HUES64 (cell line): ENCODE measurements around the gene ALOX5AP.

Source experiments
- H3K27ac ChIP-seq: 2 replicates; pipeline ENCODE4 v1.7.0; 2013; ENCODE audit warnings: low read depth, low read length, inconsistent platforms
- H3K27me3 ChIP-seq: 2 replicates; pipeline ENCODE4 v1.6.1; 2013; ENCODE audit warnings: mild to moderate bottlenecking, low read length; ENCODE audit not compliant: insufficient read depth
- H3K36me3 ChIP-seq: 2 replicates; pipeline ENCODE4 v1.6.1; 2013; ENCODE audit warnings: mild to moderate bottlenecking, low read length; ENCODE audit not compliant: insufficient read depth
- H3K4me1 ChIP-seq: 2 replicates; pipeline ENCODE4 v1.6.1; 2013; ENCODE audit warnings: mild to moderate bottlenecking, low read length, moderate library complexity; ENCODE audit not compliant: insufficient read depth
- H3K4me3 ChIP-seq: 2 replicates; pipeline ENCODE4 v1.5.1; 2013; ENCODE audit warnings: mild to moderate bottlenecking, low read length, moderate library complexity
- H3K9ac ChIP-seq: 2 replicates; pipeline ENCODE4 v1.6.1; 2013; ENCODE audit warnings: mild to moderate bottlenecking, low read depth, low read length
- H3K9me3 ChIP-seq: 2 replicates; pipeline ENCODE4 v1.6.1; 2013; ENCODE audit warnings: low read depth, low read length; ENCODE audit not compliant: insufficient read depth
- WGBS: fragments of 150-250, 120-280 bp; methylation state at CpG from one replicate; pipeline ENCODE4 v1.1.7; 2013; ENCODE audit warnings: missing lambda C conversion rate; 5-methylcytosine and 5-hydroxymethylcytosine counted together

ALOX5AP gene

GRCh38 chr13:30700364-30700763 is 35.0 kb upstream of the ALOX5AP start:
- H3K36me3 ChIP-seq = no peaks in the 10 kb centered on the region
- H3K4me3 ChIP-seq = no peak overlapping the region
- WGBS = 88% methylated on average over 5 of the region's 5 CpGs
- peaks cover 14% of the 10 kb centered on the region for H3K4me1 ChIP-seq
- no peak overlapping the region for H3K27ac ChIP-seq
- no peak overlapping the region for H3K9ac ChIP-seq
- H3K27me3 ChIP-seq = no peaks in the 10 kb centered on the region
- no peaks in the 10 kb centered on the region for H3K9me3 ChIP-seq

DNA sequence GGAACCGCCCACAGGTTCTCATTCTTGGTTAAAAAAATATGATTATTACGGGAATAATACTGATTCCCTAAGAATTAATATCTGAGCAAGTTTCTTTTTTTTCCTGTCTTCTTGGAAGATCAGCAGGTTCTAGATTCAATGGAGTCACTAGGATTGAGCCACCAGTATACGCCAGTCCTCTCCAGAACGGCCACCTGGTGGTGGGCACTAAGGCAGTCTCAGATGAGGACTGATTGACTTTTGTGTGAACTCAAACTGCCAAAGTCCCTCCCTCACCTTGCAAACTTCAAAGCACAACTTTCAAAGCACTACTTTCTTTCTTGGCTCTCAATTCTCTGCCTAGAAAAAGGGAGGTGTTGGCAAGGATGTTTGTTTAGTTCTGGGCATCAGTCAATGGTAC is 33.3 kb upstream of the ALOX5AP start:
- Histone ChIP-seq H3K27me3 (no peaks in the 10 kb centered on the region), H3K4me1 (no peaks in the 10 kb centered on the region), H3K4me3 (no peak overlapping the region), H3K9ac (no peak overlapping the region), H3K9me3 (no peaks in the 10 kb centered on the region), H3K36me3 (no peaks in the 10 kb centered on the region), H3K27ac (no peak overlapping the region)
- WGBS = 98% methylated on average over 4 of the region's 4 CpGs

GRCh38 chr13:30704596-30704995 is 30.7 kb upstream of the ALOX5AP start:
- no peak overlapping the region for H3K27ac ChIP-seq
- no peaks in the 10 kb centered on the region for H3K27me3 ChIP-seq
- H3K4me1 ChIP-seq = no peaks in the 10 kb centered on the region
- WGBS = 91% methylated on average over 6 of the region's 6 CpGs
- H3K4me3 ChIP-seq = no peak overlapping the region
- H3K36me3 ChIP-seq = no peaks in the 10 kb centered on the region
- no peaks in the 10 kb centered on the region for H3K9me3 ChIP-seq
- H3K9ac ChIP-seq = no peak overlapping the region

DNA sequence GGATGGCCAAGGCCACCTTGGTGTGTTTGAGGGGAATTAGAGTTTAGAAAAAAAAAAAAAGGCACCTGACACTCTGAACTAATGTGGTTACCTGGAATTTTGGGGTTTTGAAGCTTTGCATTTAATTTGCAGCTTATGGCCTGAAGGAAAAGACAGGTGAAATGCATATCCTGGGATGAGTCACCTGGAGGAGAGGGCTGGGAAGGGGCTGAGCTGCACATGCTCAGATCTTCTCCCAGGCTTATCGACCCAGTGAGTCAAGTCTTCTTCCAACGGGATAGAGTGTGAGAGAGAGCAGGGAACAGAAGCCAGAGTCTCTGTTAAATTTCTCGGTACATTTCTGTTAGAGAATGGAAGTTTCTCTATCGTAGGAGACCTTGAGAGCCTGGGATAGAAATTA is 29.7 kb upstream of the ALOX5AP start:
- no peaks in the 10 kb centered on the region for H3K4me1 ChIP-seq
- H3K27ac ChIP-seq = no peak overlapping the region
- no peak overlapping the region for H3K4me3 ChIP-seq
- no peaks in the 10 kb centered on the region for H3K9me3 ChIP-seq
- WGBS = 65% methylated on average over 4 of the region's 4 CpGs
- H3K9ac ChIP-seq = no peak overlapping the region
- H3K27me3 ChIP-seq = no peaks in the 10 kb centered on the region
- H3K36me3 ChIP-seq = no peaks in the 10 kb centered on the region

DNA sequence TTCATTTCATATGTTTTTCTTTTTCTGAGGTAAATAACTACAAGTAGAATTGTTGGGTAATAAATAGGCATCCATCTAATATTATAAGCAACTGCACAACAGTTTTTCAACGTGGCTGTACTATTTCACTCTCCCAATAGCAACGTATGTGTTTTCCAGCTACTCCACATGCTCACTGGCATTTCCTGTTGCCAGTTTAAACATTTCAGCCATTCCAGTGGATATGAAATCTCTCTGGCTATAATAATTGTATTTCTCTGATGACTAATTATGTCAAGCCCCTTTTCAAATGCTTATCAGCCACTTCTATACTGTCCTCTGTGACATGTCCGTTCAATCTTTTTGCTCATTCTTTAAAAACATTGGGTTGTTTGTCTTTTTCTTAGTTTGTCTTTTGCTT is 26.8 kb upstream of the ALOX5AP start:
- Histone ChIP-seq H3K4me1 (no peaks in the 10 kb centered on the region), H3K9ac (no peak overlapping the region), H3K27ac (no peak overlapping the region), H3K9me3 (no peaks in the 10 kb centered on the region), H3K27me3 (no peaks in the 10 kb centered on the region), H3K36me3 (no peaks in the 10 kb centered on the region), H3K4me3 (no peak overlapping the region)
- 82% methylated on average over 2 of the region's 3 CpGs for WGBS

DNA sequence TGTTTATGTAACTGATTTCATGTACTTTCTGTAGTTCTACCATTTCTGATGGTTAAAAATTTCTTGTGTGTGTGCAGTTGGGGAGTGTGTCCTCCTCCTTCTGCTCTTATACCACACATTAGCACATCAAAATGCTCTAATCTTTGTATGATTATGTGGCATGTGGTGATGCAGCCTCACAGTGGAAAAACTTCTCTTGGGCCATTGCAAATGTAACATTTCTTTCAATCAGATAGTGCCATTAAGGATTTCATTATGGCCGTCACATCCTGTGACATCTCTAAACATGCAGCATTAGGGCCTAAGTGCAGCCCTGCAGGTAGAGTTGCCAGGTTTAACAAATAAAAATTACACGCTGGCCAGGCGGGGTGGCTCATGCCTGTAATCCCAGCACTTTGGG is 24.9 kb upstream of the ALOX5AP start:
- Histone ChIP-seq H3K27me3 (no peaks in the 10 kb centered on the region), H3K36me3 (no peaks in the 10 kb centered on the region), H3K9ac (no peak overlapping the region), H3K4me1 (no peaks in the 10 kb centered on the region), H3K27ac (no peak overlapping the region), H3K9me3 (no peaks in the 10 kb centered on the region), H3K4me3 (no peak overlapping the region)
- 91% methylated on average over 3 of the region's 3 CpGs for WGBS

- 92% methylated on average over 4 of the region's 4 CpGs for WGBS
Observed at GRCh38 chr13:30711375-30711774, 24.0 kb upstream of the ALOX5AP start.

GRCh38 chr13:30711837-30712236 is 23.5 kb upstream of the ALOX5AP start:
- no peaks in the 10 kb centered on the region for H3K4me1 ChIP-seq
- WGBS = 94% methylated on average over 6 of the region's 6 CpGs
- no peak overlapping the region for H3K27ac ChIP-seq
- no peaks in the 10 kb centered on the region for H3K27me3 ChIP-seq
- H3K4me3 ChIP-seq = no peak overlapping the region
- no peak overlapping the region for H3K9ac ChIP-seq
- no peaks in the 10 kb centered on the region for H3K9me3 ChIP-seq
- H3K36me3 ChIP-seq = no peaks in the 10 kb centered on the region

More at GRCh38 chr13:30711375-30711774, 24.0 kb upstream of the ALOX5AP start:
- Histone ChIP-seq H3K36me3 (no peaks in the 10 kb centered on the region), H3K4me1 (no peaks in the 10 kb centered on the region), H3K9me3 (no peaks in the 10 kb centered on the region), H3K27ac (no peak overlapping the region), H3K27me3 (no peaks in the 10 kb centered on the region), H3K4me3 (no peak overlapping the region), H3K9ac (no peak overlapping the region)

DNA sequence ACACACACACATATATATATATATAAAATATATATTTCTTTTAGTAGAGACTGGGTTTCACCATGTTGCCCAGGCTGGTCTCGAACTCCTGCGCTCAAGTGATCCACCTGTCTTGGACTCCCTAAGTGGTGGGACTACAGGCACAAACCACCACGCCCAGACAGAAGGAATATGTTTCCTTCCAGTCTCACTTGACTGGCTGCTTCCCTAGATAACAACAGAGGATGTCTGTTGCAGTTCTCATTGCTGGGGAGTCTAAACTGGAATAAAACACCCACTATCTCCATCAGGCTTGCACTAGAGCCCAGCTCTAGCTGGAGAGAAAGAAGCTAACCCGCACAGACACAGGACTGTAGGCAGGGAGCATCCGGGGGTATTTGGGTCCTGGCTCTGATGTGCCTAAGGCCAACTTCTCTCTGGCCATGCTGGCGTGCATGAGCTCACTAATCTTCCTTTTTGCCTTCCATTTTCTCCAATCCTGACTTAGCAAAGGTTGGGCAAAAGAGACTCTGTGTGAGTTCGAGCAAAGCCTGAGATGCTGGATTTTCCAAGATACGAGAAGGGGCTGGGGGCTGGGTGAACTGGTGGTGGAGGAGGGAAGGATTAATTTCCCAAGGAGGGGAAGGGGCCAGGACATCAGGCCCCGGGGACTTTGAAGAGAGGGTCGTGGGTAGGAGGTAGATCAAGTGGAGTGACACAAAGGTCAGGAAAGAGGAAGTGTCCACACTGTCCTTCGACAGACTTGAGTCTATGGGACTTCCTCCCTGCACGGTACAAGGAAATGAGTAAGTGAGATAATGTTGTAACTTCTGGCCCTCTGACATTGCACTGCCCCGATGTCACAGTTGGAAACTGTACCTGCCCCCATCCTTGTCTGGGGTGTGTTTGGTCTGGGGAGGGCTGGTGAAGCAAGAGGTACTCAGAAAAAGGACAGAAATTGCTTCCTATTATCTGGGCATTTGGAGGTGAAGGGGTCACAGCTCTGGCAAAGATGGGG is 22.5 kb upstream of the ALOX5AP start:
- 86% methylated on average over 13 of the region's 13 CpGs for WGBS
- H3K9ac ChIP-seq = no peak overlapping the region
- H3K27ac ChIP-seq = no peak overlapping the region
- H3K4me1 ChIP-seq = no peaks in the 10 kb centered on the region
- H3K4me3 ChIP-seq = no peak overlapping the region
- H3K9me3 ChIP-seq = no peaks in the 10 kb centered on the region
- H3K36me3 ChIP-seq = no peaks in the 10 kb centered on the region
- H3K27me3 ChIP-seq = no peaks in the 10 kb centered on the region

DNA sequence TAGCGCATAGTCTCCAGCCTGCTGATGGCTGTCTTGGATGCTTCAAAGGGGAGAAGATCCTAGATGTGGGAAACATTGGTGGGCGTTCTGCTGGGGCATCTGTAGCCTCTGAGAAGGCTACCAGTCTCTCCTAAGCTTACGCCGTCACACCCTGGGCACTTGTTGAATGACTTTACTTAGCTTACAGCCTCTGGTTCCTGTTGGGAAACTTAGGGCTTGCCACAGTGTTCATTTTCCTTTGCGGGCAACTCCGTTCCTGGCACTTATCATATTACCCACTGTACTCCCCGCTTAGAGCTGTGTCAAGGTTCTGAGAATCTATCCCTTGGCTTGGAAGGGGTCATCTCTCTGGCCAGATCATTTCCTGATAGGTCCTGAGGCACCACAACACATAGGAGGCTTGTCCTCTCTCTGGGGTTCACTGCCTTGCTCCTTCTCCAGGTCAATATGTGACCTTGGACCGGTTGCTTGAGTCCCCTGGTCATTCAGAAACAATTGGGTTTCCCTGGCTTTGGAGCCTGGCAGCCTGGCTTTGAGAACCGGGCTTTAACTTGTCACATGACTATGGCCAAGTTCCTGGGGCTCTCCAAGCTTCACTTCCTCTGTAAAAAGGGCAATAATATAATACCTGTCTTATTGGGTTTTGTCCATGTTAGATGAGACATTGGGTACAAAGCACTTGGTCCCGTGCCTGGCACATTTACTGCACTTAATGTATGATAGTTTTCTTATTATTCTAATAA is 20.5 kb upstream of the ALOX5AP start:
- Histone ChIP-seq H3K27me3 (no peaks in the 10 kb centered on the region), H3K9me3 (no peaks in the 10 kb centered on the region), H3K9ac (no peak overlapping the region), H3K27ac (no peak overlapping the region), H3K4me3 (no peak overlapping the region), H3K36me3 (no peaks in the 10 kb centered on the region), H3K4me1 (no peaks in the 10 kb centered on the region)
- WGBS = 95% methylated on average over 9 of the region's 10 CpGs

DNA sequence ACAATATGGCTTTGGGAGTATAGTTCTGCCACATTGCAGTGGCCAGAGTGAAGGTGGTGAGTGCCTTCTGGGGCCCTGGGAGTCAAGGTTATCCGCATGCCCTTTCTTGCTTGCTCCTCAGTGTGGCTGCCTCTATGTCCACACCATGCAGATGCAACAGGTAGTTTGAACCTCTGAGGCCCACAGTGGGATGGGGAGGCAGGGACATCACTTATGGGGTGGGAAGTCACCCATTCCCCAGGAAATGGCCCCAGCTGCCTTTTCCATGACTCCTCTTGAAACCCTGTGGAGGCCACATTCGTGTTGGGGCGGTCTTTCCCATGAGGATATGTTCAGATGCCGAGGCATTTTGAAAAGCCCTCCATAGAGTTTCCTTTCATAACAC is 20.0 kb upstream of the ALOX5AP start:
- no peaks in the 10 kb centered on the region for H3K27me3 ChIP-seq
- no peaks in the 10 kb centered on the region for H3K36me3 ChIP-seq
- H3K9me3 ChIP-seq = no peaks in the 10 kb centered on the region
- no peaks in the 10 kb centered on the region for H3K4me1 ChIP-seq
- no peak overlapping the region for H3K9ac ChIP-seq
- 97% methylated on average over 4 of the region's 4 CpGs for WGBS
- no peak overlapping the region for H3K27ac ChIP-seq
- no peak overlapping the region for H3K4me3 ChIP-seq
